H1 (cell line): ENCODE measurements around the gene TBPL2. TPM values are rescaled to one million over a fixed set of nuclear protein-coding genes. Genes with fewer than 3 reads are reported as not detected.

ENCODE experiments used
- CHD7 ChIP-seq: fragments of 300-600 bp; sonication (generic); IDR thresholded peaks from 2 replicates; pipeline ENCODE4 v1.7.1; 2012; ENCODE audit warnings: low read length, moderate library complexity, mild to moderate bottlenecking, inconsistent platforms; ENCODE audit not compliant: insufficient replicate concordance
- CTCF ChIP-seq, 3 experiments: IDR thresholded peaks; 1 replicate in 2 of 3; 2 replicates in 1 of 3; pipeline versions ENCODE4 v1.5.1 to v1.6.1; 2011; ENCODE audit warnings: low read length in 3 of 3, mild to moderate bottlenecking in 3 of 3, inconsistent platforms in 2 of 3, low read depth in 1 of 3, moderate library complexity in 1 of 3; ENCODE audit not compliant: insufficient read depth in 1 of 3; ENCODE audit errors: control extremely low read depth in 1 of 3
- EGR1 ChIP-seq: IDR thresholded peaks from 2 replicates; pipeline ENCODE4 v1.6.1; 2011; ENCODE audit warnings: low read depth, low read length, borderline replicate concordance
- EZH2 ChIP-seq: fragments of 200-600 bp; sonication (generic); IDR thresholded peaks from 2 replicates; pipeline ENCODE4 v1.7.1; 2012; ENCODE audit warnings: low read depth, mild to moderate bottlenecking, moderate library complexity, low read length, inconsistent platforms; ENCODE audit not compliant: severe bottlenecking
- ZNF274 ChIP-seq: IDR thresholded peaks from 2 replicates; pipeline ENCODE4 v1.7.0; 2012; ENCODE audit warnings: low read length, borderline replicate concordance; ENCODE audit errors: extremely low read depth
- polyA plus RNA-seq, 7 experiments: library from polyadenylated mRNA; depleted of rRNA in 3 of 7; stranded (reverse) in 5 of 7; unstranded in 2 of 7; fragments of >200 nt in 5 of 7; fragments of 200-250 nt in 2 of 7; gene quantifications; 1 replicate in 5 of 7; 2 replicates in 1 of 7; 4 replicates in 1 of 7; pipeline versions ENCODE4 v1.2.1 to v1.2.3, GENCODE V29; 2011 to 2013; ENCODE audit warnings: missing spikeins in 2 of 7, mixed read lengths in 2 of 7
- total RNA-seq: library from RNA; stranded (reverse); fragmentation: NEBNext Ultra II Directional; extraction: Animal tissue kit (Norgen Biotek cat#: 25700); gene quantifications from 2 replicates; pipeline ENCODE4 v1.2.1, GENCODE V29; 2021

The TBPL2 gene
- total and polyA plus RNA-seq, 2 of the 8 experiments (the other 6 are each of a cell fraction or from before 2014, with no cell fraction given), result 0.03 TPM; not detected in 1

GRCh38 chr14:55366271-55366670, 74.1 kb downstream of the TBPL2 start (continued):
- no peak for TF ChIP-seq ZNF274
- no peak for TF ChIP-seq CHD7
- no peak for TF ChIP-seq CTCF (IDR thresholded peaks at IDR 0.05; ENCODE audit: control extremely low read depth in 1 of 3, insufficient read depth in 1 of 3, low read depth in 1 of 3, low read length in 3 of 3)
- TF ChIP-seq EGR1, result no peak
- no peak for TF ChIP-seq EZH2
